GM21381 (cell line): ENCODE measurements around the gene CHST15.
"Not testable (repeated sequence)": the region's sequence is repeated elsewhere in the genome, so short reads cannot be mapped to it uniquely, and the experiment has no call there.

Experiments used
- ATAC-seq: cut with Tn5 transposase; IDR thresholded peaks from one replicate; pipeline ENCODE4 v1.9.1; 2021; ENCODE audit warnings: mild to moderate bottlenecking, moderate library complexity; ENCODE audit not compliant: unreplicated experiment

Gene CHST15

DNA sequence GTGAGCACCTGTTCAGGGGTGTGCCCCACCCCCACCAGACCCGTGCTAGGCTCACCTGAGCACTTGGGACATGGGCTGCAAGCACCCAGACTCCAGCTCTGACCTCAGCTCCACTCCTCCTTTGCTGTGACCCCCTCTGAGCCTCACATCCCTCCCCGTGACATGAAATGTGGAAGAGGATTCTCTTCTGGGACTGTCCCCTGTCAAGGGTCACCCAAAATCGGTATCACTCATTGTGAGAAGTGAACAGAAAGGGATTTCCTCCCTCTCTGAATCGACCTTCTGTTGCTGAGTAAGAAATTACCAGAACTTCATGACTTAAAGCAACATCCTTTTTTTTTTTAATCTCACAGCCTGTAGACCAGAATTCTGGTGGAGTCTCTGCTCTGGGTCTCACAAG, 6.2 kb upstream of the CHST15 start:
- ATAC-seq = no peak

DNA sequence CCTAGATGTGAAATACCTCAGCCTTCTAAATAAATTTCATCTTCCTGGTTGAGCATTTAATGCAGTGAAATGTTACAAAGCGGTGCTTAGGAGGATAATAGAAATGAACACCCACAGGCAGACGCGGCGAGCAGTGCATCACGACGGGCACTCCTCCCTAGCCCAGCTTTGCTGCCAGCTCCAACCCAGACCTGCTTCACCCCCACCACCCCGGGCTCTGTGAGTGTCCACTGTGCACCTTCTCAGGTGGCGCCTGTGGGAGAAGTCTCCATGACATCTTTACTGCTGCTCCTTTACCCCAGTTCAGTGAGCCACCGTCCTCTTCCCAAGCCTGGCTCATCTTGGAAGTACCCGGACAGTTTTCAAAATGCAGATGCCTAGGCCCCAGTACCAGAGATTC, 5.2 kb upstream of the CHST15 start:
- no peak for ATAC-seq

DNA sequence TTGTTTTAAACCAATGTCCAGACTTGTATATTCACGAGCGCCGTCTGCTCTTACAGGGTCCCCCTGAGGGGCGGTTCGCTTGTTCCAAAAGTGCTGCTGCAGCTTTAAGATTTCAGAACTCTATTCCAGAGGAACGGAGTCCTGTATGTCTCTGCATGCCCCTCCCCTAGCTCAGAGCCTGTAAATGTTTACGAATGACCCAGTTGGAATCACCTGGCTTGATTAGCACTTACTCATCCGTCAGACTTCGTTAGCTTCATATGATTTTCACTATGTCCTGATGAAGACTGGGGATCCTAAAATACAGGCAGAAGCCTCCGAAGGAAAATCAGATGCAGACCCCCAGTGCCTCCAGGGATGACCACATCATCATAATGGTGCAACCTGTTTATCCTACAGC, 4.5 kb upstream of the CHST15 start:
- ATAC-seq = no peak

DNA sequence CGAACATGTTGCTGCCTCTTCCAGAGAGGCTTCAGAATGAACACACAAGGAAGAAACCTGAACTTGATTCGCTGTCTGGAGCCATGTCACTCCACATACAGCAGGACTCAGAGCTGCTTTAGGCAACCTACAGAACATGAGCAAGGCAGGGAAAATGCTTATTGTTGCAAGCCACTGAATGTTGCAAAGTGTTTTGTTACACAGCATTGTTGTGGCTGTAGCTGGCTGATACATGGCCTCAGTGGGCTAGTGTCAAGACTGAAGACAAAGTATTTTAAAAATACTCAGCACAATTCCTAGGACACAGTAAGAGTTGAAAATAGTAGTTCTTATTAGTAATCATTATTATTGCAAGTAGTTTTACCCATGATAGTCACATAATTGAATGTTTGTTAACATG, 3.1 kb upstream of the CHST15 start:
- ATAC-seq = no peak

DNA sequence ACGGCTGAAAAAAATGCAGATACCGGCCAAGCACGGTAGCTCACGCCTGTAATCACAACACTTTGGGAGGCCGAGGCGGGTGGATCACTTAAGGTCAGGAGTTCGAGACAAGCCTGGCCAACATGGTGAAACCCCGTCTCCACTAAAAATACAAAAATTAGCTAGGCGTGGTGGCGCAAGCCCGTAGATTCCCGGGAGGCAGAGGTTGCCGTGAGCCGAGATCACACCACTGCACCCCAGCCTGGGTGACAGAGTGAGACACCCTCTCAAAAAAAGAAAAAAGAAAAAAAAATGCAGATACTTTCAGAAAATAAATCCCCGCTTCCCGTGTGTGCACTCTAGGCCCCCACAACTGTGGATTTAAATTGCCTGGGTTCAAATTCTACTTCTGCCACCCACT, 2.4 kb upstream of the CHST15 start:
- not testable (repeated sequence) for ATAC-seq

DNA sequence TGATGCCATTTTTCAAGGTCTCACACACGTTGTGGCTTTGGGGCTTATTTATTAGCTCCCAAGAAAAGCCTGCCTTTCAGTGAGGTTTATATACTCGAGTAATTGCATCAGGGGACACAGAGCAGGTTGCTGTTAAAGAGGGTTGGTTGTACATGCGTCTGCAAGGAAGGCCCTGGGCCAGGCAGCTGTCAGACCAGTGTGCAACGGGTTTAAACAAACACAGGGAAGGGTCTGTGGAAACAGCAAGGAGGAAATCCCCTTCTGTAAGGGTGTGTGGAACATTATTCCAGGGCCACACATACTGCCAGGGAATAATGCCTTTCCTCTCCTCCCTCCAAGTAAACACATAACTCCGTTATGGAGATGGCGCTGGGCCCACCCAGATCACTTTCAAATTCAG, 1.7 kb upstream of the CHST15 start:
- ATAC-seq = no peak

DNA sequence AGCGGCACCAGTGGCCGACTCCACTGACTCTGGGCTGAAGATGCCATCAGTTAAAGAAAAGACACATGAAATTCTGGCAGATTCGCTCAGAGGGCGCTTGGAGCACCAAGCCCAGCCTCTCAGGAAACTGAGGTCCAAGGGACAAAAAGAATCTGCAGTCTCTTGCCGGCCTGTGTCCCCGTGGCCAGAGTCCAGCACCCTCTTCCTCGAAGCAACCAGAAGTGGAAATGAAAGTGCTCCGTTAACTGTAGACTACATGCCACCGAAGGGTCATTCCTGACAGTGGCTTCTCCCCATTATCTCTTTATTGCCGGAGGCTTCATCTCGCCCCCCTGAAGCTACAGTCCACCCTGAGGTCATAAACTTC, 1.0 kb upstream of the CHST15 start:
- ATAC-seq = no peak

DNA sequence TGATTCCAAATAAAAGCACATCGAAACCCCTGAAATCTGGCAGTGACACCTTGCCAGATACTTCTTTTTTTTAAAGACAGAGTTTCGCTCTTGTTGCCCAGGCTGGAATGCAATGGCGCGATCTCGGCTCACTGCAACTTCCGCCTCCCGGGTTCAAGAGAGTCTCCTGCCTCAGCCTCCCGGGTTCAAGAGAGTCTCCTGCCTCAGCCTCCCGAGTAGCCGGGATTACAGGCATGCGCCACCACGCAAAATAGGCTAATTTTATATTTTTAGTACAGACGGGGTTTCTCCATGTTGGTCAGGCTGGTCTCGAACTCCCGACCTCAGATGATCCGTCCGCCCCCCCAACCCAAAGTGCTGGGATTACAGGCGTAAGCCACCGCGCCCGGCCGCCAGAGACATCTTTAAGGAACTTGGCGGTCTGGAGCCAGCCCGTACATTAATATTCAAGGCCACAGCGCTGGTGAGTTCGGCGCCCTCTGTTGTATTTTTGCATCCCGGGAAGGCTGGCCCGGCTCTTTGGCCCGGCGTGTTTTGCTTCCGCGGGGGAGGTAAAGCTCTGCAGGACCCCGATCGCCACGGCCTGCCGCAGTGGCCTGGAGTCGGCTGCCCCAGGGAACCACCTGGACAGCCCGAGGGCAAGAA, 498 bp upstream of the CHST15 start:
- ATAC-seq = not testable (repeated sequence)

DNA sequence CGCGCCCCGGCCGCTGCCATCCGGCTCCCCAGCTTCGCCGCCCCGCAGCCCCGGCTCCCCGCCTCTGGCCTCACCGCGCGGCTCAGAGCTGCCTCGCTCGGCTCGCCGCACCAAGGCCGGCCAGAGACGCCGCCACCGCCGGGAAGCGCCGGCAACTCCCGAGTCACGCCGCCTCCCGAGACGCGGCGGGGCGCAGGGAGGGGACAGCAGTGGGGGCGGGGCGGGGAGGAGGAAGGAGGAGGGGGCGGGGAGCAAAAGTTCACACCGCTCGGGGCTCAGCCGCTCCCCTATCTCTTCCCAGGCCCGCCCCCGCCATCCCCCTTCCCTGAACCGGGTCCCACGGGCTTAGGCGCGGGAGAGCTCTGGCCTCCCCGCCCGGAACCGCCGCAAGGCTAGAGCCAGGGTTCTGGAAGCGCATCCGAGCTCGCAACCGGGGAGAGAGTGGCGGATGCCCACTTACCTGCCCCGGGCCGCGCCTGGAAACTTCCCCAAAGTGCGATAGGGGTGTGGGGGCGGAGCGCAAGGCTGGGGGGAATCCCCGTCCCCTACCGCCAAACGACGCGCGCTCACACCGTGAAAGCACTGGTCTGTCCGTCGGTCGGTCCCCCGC, 1.0 kb downstream of the CHST15 start:
- peak; percentile 45 for ATAC-seq

DNA sequence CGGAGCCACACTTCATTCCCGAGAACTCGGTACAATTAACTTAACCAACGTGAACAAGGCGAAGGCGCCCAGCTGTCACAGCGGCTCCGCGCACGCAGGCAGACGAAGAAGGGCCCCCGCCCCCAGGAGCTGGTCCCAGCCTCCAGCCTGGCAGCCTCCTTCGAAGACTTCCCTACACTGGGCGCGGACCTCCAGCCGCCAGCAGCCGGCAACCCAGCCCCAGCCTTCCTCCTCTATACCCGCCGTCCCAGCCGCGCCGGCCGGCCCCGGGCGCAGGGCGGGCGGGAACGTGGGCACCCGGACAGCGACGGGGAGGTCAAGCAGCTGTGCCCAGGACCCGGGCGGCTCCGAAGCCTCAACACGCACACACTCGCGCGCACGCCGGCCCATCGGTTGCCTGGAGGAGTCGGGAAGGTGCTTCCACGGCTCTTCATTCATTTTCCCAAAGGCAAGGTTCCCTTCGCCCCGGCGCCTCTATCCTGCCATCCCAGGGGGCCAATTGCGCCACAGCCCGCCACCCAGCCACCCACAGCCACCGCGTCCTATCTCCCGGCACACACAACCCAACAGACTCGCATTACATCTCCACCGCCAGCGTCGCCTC, 1.6 kb downstream of the CHST15 start:
- no peak for ATAC-seq

DNA sequence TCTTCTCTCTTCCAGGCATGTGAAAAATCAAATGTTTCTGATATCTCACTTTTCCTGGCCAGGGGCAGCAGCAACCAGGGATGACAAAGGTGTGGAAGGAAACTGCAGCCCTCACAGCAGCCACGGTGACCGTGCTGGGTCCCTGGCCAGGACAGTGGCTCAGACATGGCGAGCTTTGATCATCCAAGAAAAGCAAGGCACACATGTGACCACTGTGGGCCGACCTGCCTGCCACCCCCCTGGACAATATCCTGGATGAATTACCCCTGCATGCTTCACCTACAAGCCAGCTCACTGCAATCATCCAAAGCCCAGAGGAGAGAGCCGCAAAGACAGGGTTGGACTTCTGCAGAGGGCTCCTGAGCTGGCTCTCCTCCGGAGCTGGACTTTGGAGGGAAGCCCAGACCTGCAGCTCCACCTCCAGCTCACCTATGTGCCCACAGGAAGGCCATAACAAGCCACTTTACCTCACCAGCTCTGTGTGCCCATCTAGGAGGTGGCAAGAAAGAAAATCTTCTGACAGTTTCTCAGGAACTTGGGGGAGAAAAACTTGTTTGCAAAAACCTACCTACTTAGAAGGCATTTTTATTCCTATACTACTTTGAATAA, 2.7 kb downstream of the CHST15 start:
- ATAC-seq = no peak

DNA sequence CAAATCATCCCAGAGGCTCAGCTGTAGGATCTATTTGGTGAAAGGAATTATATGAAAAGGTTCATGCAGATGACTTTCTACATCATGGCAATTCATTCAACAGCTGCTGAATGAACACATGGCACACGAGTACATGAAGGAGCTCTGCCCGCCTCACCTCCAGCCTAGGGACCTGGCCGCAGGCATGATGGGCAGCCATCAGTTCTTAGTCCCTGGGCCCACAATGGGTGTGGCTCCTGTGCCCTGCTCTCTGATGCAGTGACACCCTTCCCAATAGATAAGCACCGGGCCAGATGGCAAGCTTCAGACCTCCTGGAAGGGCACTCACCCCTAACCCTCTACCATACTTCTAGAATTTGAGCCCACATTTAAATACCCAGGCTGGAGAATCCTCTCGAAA, 3.5 kb downstream of the CHST15 start:
- no peak for ATAC-seq

DNA sequence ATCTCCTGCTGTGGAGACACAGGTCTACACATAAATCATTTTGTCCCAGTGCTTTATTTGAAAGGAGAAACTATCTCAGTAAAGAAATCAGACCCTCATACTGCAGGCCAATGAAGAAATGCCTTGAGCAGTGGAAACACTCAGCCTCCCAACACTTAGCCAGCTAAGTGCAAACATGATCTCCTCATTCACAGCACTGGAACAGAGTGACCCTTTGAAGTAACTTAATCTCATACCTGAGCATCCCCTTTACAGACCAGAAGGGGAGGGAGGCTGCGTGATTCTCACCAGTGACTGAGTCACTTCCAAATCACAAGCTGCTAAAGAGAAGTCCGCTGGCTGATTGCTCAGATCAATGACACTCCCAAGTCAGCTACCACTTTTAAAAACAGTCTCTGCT, 4.5 kb downstream of the CHST15 start:
- no peak for ATAC-seq

DNA sequence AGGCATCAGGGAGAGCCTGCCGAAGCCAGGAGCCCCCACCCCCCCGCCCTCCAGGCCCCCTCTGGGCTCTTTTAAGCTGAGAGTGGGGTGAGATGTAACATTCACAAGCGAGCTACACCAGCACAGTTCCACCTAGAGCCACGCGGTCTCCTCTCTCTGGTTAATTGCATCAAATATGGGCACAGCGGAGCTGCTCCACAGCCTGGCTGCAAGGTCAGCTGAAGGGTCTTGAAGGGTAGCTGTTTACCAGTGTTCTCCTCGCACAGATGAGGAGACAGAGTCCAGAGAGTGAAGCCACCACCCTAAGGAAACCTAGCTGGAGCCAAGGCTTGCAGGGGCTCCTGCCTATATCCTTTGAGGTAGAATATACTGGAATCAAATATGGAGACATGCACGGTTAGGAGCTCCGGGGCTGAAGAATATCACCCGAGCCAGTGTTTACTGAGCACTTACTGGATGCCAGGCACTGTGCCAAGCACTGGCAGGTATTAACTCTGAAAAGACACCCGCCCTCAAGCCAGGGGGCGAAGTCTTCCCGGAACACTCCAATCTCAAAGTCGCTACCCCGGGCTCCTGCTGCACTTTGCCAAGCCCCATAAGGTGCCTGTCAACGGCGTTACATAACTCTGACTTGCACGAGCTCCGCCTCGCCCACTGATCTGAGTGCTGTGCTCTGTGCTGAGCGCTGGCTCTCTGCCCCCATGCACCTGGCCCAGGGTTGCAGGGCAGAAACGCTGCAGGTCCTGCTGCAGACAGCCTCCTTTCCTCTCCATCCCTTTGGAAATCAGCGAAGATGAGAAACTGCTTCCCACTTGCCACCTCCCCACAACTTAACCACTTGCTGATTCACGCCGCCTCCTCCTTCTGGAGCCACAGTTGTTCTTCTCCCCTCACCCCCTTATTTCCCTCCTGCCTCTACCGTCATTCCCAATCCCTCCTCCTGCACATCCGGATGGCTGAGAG, 5.4 kb downstream of the CHST15 start:
- ATAC-seq = no peak

DNA sequence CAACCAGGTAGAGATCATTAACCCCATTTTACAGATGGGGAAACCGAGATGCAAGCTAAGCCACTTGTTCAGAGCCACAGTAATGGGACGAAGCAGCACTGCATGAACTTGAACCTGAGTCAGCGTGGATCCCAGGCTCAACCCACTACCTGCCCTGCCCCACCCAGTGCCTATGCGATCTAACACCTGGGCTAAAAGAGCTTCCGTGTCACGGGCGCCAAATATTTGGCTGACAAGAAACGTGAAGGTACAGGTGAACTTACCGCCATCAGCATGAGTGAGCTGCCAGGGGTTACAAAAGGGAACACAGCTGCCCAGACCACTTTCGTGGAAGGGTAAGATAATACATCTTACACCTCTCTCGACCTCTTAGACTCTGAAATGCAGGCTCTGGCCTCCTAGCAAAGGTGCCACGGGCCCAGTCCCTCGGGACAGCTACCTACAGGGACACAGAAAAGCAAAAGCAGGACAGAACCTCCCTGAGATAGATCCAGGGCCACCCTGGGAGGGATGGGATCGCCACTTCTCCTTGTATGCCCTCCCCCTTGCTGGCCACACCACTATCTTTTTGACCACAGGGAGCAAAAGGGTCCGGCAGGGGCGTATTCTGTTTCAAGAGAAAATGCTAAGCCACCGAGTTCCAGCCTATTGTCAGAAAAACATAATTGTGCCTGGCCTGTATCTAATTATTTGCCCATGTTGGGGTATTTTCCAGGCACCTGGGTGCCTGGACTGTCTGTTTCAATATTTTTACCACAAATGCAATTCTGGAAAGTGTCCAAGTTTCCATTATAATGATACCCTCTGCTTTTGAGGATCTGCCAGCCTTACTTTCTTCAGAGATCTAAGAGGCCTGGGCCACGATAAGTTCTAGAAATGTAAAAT, 6.4 kb downstream of the CHST15 start:
- no peak for ATAC-seq

DNA sequence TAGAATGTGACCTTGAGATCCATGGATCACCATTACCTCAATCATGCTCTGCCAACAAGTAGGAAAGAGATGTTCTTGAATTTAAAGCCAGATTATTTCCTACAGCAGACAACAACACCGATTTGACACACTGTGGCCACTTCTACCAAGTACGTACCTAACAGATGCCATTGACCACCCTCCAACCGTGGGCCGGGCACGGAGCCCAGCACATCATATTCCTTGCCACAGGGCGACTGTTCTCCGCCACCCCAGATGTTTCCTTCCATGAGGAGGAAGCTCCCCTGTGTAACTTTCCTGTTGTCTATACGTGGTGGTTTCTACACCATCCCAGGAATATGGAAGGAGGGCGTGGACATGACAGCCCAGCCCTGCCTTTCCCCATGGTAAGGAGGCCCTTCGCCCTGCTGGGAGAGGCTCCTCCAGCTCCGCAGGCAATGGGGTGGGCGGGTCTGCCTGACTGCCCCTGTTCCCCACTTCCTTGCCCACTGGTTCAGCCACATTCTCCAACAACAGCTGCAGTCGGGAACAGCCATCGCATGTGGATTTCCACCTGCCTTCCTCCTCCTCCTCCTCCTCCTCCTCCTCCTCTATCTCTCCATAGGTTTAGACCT, 7.2 kb downstream of the CHST15 start:
- ATAC-seq = no peak

DNA sequence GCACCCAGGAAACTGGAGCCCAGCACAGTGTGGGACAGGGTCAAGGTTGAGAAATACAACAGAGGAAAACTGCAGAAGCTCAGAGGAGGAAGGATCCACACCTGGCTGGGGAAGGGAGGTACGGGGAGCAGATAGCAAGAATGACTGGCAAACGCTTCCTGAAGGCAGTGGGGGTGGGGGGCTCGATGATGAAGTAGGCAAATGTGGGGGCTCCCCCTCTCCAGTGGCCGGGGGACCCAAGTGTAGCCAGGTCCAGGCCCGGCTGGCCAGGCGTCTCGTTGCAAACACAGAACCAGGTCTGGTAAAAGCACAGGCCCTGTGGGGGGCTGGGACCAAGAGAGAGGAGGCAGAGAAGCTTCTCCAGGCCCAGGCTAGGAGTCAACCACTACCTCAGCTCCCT, 7.7 kb downstream of the CHST15 start:
- no peak for ATAC-seq

DNA sequence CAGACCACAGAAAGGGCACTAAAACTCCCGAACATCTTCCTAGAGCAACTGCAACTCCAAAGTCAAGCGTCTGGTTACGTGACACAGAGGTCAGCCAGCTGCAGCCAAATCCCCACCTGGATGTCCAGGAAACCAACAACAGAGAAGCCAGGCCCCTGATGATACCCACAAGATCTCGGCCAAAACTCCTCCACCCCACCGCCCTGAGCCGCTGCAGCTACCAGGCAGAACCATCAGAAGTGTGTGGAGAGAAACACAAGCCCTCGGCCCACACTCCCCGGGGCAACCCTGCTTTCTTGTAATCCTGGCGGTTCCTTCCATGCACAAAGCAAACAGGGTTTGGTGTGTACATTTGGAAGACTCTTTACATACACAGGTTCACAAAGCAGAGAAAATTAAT, 8.7 kb downstream of the CHST15 start:
- no peak for ATAC-seq

DNA sequence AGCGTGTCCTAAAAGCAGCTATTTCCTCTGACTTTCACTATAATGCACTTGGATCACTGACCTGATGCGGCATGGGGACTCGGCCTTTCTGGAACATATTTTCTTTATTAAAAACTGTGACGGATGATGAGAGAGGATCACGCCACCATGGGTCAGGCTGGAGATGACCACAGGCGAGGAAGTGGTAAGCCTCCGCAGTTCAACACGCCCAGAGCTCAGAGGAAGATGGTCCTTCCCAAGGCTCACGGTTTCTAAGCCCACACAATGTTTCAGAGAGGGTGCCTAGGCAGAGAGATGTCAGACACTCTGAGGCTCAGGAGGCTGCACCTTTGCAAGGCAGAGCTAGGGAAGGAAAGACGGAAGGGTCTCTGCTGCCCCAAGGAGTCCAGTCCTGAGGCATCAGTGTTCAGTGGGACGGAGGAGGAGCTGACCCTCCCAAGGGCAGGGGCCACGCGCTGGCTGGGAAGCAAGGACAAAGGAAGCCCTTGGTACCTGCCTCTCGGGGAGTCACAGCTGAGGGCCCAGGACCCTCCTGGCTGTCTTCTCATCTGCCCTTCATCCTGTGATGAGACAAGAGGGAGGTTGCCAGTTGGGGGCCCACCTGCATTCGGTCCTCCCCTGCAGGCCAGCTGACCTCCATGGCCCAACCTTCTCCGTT, 9.5 kb downstream of the CHST15 start:
- no peak for ATAC-seq
